NT2/D1 (cell line): ENCODE measurements around the gene FGF9.

ENCODE experiments used
- DNase-seq: peaks from one replicate; pipeline ENCODE4 v3.0.0-alpha.2; 2011; ENCODE audit warnings: low read depth, low spot score
- H3K27me3 ChIP-seq: 2 replicates; pipeline ENCODE4 v1.6.0; 2011; ENCODE audit warnings: mild to moderate bottlenecking; ENCODE audit not compliant: insufficient read length, insufficient read depth
- H3K36me3 ChIP-seq: 2 replicates; pipeline ENCODE4 v1.6.1; 2011; ENCODE audit warnings: mild to moderate bottlenecking, low read length, mixed read lengths; ENCODE audit not compliant: insufficient read depth, insufficient read length
- H3K4me1 ChIP-seq: 2 replicates; pipeline ENCODE4 v1.5.1; 2011; ENCODE audit not compliant: insufficient read depth, insufficient read length
- H3K4me3 ChIP-seq: 2 replicates; pipeline ENCODE4 v1.5.1; 2011; ENCODE audit warnings: low read depth; ENCODE audit not compliant: insufficient read length
- H3K9ac ChIP-seq: 2 replicates; pipeline ENCODE4 v1.6.0; 2011; ENCODE audit warnings: low read depth; ENCODE audit not compliant: insufficient read length
- H3K9me3 ChIP-seq: 2 replicates; pipeline ENCODE4 v1.5.1; 2011; ENCODE audit warnings: mild to moderate bottlenecking, low read length; ENCODE audit not compliant: insufficient read depth
- SUZ12 ChIP-seq: IDR thresholded peaks from 2 replicates; pipeline ENCODE4 v1.6.1; 2011; ENCODE audit not compliant: insufficient read length, insufficient read depth; ENCODE audit errors: extremely low read depth
- YY1 ChIP-seq: IDR thresholded peaks from 2 replicates; pipeline ENCODE4 v1.6.1; 2011; ENCODE audit not compliant: insufficient read length, insufficient read depth
- ZNF274 ChIP-seq: IDR thresholded peaks from 2 replicates; pipeline ENCODE4 v1.6.1; 2011; ENCODE audit warnings: mild to moderate bottlenecking, low read depth, low read length

Gene FGF9

DNA sequence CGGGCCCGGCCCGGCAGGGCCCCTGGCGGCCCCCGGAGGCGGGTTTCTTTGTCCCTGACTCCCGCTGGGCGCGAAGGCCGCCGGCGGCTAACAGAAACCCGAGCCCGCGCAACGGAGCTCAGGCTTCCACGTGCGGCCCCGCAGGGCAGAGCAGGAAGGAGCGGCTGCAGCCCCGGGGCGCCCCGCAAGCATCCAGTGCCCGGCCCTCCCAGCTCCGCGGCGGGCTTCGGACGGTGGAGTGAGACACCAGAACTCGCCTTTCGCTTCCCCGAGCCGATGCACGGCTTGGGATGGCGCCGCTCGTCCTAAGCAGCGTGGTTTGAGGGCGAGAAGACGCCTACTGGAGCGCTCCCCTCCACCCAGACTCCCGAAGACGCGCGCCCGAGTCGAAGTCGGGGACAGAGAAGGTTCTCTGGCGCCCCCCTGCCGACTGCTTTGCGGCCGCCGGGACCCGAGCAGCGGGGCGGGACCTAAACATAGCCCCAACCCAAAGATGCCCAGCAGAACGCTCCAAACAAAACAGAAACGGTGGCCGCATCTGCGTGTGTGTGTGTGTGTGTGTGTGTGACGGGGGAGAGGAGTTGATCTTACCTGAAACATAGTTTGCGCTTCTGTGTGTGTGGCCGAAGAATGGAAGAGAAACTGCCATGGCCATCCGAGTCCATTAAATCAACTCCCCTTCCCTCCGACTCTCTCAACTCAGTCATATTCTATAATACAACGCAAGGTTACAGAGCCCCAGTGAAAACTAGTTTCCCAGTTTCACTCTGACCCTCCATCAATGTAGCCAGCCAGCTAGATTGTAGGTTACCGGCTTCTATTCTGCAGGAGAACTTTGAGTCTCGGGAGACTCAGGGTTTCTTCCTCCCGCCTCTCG lies 629 bp upstream of the FGF9 start:
- TF ChIP-seq YY1 (no peak), SUZ12 (no peak), ZNF274 (no peak)
- no peak for DNase-seq
- H3K9ac ChIP-seq = peak overlapping the region; percentile 61

DNA sequence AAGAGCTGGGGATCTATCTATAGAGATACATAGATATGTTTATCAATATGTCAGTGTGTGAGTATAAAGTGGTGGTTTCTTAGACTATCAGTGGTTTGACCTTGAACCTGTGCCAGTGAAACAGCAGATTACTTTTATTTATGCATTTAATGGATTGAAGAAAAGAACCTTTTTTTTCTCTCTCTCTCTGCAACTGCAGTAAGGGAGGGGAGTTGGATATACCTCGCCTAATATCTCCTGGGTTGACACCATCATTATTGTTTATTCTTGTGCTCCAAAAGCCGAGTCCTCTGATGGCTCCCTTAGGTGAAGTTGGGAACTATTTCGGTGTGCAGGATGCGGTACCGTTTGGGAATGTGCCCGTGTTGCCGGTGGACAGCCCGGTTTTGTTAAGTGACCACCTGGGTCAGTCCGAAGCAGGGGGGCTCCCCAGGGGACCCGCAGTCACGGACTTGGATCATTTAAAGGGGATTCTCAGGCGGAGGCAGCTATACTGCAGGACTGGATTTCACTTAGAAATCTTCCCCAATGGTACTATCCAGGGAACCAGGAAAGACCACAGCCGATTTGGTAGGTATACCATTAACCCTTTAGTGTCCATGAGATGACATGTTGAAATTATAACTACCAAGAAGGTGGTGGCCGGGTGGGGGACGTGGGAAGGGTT lies 880 bp downstream of the FGF9 start:
- Histone ChIP-seq H3K9me3 (no peaks in the 10 kb centered on the region), H3K4me3 (no peak overlapping the region), H3K27me3 (peaks cover 72% of the 10 kb centered on the region), H3K4me1 (no peaks in the 10 kb centered on the region), H3K36me3 (no peaks in the 10 kb centered on the region), H3K9ac (no peak overlapping the region)
- peak; percentile 62 for TF ChIP-seq SUZ12
- no peak for TF ChIP-seq ZNF274
- no peak for TF ChIP-seq YY1
- no peak for DNase-seq

More for the DNA sequence above, 629 bp upstream of the FGF9 start:
- H3K4me3 ChIP-seq = peak overlapping the region; percentile 51
- peaks cover 57% of the 10 kb centered on the region for H3K27me3 ChIP-seq
- H3K4me1 ChIP-seq = no peaks in the 10 kb centered on the region
- no peaks in the 10 kb centered on the region for H3K9me3 ChIP-seq
- H3K36me3 ChIP-seq = no peaks in the 10 kb centered on the region

DNA sequence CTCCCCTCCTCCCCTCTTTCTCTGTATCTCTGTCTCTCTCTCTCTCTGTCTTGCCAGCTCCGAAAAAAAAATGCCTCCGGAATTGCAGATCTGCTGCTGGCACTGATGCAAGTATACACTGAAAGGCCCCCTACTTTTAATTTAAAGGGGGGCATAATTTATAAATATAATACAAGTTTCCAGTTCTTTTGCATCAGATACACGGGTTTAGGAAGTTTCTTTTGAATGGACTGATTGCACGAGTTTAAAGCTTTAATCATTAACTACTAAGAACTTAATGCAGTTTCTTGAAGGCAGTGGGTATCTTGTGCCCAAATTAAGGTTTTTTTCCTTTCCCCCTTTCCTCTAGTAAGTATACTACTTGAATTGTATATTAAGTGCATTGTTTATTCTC lies 1.4 kb downstream of the FGF9 start:
- no peak overlapping the region for H3K4me3 ChIP-seq
- no peak for TF ChIP-seq ZNF274
- TF ChIP-seq SUZ12 = no peak
- no peak for TF ChIP-seq YY1
- H3K9me3 ChIP-seq = no peaks in the 10 kb centered on the region
- no peak overlapping the region for H3K9ac ChIP-seq
- no peaks in the 10 kb centered on the region for H3K36me3 ChIP-seq
- no peaks in the 10 kb centered on the region for H3K4me1 ChIP-seq
- DNase-seq = no peak
- H3K27me3 ChIP-seq = peaks cover 73% of the 10 kb centered on the region

DNA sequence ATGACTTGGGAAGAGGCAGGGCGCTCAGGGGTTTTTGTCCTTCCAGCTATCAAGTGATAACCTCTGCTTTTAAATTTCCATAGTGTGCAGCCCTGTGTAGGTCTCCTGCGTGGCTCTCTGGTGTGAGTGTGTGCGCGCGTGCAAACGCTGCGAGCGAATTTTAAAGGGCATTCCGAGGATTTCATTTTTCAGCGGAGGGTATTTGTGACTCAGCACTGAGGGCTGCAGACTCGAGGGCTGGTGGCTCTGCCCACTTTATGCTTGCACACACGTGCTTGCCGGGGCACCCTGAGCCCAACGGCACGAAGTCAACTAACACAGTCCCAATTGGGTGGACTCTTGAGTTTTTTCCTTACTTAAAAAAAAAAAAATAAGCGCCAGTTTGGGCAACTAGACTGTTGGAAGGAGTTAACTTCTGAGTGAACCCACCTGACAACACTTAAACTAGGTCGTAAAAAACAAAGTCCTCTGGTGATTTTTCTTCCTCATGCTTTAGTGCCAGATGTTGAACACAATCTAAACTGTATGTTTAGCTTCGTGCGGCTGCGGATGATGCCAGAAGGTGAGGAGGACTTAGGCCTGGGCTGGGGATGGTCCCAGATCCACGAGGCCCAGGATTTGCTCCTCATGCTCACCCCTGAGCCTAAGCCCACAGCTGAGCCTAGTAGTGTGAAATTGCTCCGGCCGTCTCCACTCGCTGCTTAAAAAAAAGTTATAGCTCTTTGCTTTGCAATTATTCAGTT lies 2.1 kb downstream of the FGF9 start:
- TF ChIP-seq SUZ12 = no peak
- no peak for TF ChIP-seq ZNF274
- TF ChIP-seq YY1 = no peak
- DNase-seq = no peak
- H3K27me3 ChIP-seq = peaks cover 66% of the 10 kb centered on the region
- no peaks in the 10 kb centered on the region for H3K9me3 ChIP-seq
- H3K9ac ChIP-seq = peak overlapping the region; percentile 32
- H3K4me1 ChIP-seq = no peaks in the 10 kb centered on the region
- no peak overlapping the region for H3K4me3 ChIP-seq
- no peaks in the 10 kb centered on the region for H3K36me3 ChIP-seq

DNA sequence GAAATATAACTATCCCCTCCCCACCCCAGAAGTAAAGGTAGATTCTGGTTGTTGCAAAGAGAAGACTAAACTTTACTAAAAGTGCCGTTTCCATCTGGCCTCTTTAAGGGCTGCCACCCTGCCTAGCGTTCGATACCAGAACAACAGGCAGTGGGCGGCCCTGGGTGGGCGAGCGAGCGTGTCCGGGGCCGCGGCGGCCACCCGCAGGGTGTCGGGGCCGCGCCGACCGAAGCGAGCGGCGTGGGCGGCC lies 2.6 kb downstream of the FGF9 start:
- DNase-seq = no peak
- no peaks in the 10 kb centered on the region for H3K4me1 ChIP-seq

DNA sequence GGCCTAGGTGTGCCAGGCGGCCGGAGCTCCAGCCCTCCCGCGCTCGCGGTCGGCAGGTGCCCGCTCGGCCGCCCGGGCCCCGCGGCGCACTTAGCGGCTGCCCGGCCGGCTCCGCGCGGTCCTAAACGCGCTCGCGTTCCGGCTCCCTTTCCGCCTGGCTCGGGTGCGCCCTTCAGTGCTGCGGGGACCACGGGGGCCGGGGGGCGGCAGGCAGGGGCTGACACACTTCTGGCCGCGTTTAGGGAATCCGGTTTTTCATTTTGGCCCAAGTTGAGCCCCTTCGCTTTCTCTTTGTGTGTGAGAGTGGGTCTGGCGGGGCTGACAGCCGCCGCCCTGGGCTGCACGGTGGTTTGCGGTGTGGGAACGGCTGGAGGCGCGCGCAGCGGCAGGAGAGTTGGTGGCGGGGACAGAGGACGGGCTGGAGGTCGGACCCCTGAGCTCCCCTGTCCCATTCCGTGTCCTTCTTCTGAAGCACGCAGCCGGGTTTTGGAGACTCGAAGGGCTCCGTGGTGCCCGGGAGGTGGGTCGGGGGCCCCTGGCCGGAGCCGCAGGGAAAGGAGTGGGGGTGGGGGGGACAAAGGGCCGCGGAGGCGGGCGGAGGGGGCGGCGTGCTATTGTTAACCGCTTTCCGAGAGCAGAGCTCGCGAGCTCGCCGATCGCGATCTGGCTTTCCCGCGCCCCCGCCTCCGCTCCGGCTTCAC lies 3.1 kb downstream of the FGF9 start:
- Histone ChIP-seq H3K36me3 (no peaks in the 10 kb centered on the region), H3K9me3 (no peaks in the 10 kb centered on the region), H3K27me3 (peaks cover 56% of the 10 kb centered on the region), H3K4me1 (no peaks in the 10 kb centered on the region), H3K9ac (peak overlapping the region; percentile 32), H3K4me3 (peak overlapping the region; percentile 43)
- no peak for TF ChIP-seq YY1
- TF ChIP-seq ZNF274 = no peak
- DNase-seq = no peak

More for the DNA sequence above, 2.6 kb downstream of the FGF9 start:
- peaks cover 61% of the 10 kb centered on the region for H3K27me3 ChIP-seq
- no peak for TF ChIP-seq YY1
- no peak for TF ChIP-seq ZNF274
- no peak for TF ChIP-seq SUZ12
- no peaks in the 10 kb centered on the region for H3K36me3 ChIP-seq
- peak overlapping the region; percentile 32 for H3K9ac ChIP-seq
- no peaks in the 10 kb centered on the region for H3K9me3 ChIP-seq
- peak overlapping the region; percentile 43 for H3K4me3 ChIP-seq
